ENCODE results near the gene CASP2. TPM values are rescaled to one million over a fixed set of nuclear protein-coding genes. Genes with fewer than 3 reads are reported as not detected.
"Not testable (repeated sequence)": the region's sequence is repeated elsewhere in the genome, so short reads cannot be mapped to it uniquely, and the experiment has no call there.

CASP2 gene
- total RNA-seq, 1 donor from 2014 or later: 55.3 TPM

- no peak for DNase-seq (ENCODE audit: low spot score)
- H3K4me1 Mint-ChIP-seq (ENCODE audit: unreplicated experiment): peaks cover 56% of the 10 kb centered on the region
- H3K27ac Mint-ChIP-seq (ENCODE audit: unreplicated experiment): no peak overlapping the region
- H3K9me3 Mint-ChIP-seq (ENCODE audit: unreplicated experiment): peaks cover 4% of the 10 kb centered on the region
- no peak for TF ChIP-seq CTCF (IDR thresholded peaks at IDR 0.05; ENCODE audit: unreplicated experiment)
- H3K27me3 Mint-ChIP-seq (ENCODE audit: unreplicated experiment): peaks cover 24% of the 10 kb centered on the region
- H3K36me3 Mint-ChIP-seq (ENCODE audit: low read depth, unreplicated experiment): peaks cover 12% of the 10 kb centered on the region
- H3K4me3 Mint-ChIP-seq (ENCODE audit: unreplicated experiment): peak overlapping the region; percentile 75
Measured at GRCh38 chr7:143285806-143286521, 2.2 kb upstream of the CASP2 start.

- H3K4me3 Mint-ChIP-seq (ENCODE audit: unreplicated experiment): peak overlapping the region; percentile 84
- H3K27me3 Mint-ChIP-seq (ENCODE audit: unreplicated experiment): peaks cover 22% of the 10 kb centered on the region
- no peak for DNase-seq (ENCODE audit: low spot score)
- no peak for TF ChIP-seq CTCF (IDR thresholded peaks at IDR 0.05; ENCODE audit: unreplicated experiment)
- H3K4me1 Mint-ChIP-seq (ENCODE audit: unreplicated experiment): peaks cover 61% of the 10 kb centered on the region
- no peak overlapping the region for H3K27ac Mint-ChIP-seq (ENCODE audit: unreplicated experiment)
- H3K36me3 Mint-ChIP-seq (ENCODE audit: low read depth, unreplicated experiment): peaks cover 15% of the 10 kb centered on the region
- H3K9me3 Mint-ChIP-seq (ENCODE audit: unreplicated experiment): peaks cover 4% of the 10 kb centered on the region
Measured at GRCh38 chr7:143286522-143286890, 1.6 kb upstream of the CASP2 start.

- Mint-ChIP-seq H3K36me3 (ENCODE audit: low read depth, unreplicated experiment) (peaks cover 21% of the 10 kb centered on the region), H3K27ac (ENCODE audit: unreplicated experiment) (peak overlapping the region; percentile 26), H3K9me3 (ENCODE audit: unreplicated experiment) (peaks cover 4% of the 10 kb centered on the region), H3K4me3 (ENCODE audit: unreplicated experiment) (peak overlapping the region; percentile 60), H3K4me1 (ENCODE audit: unreplicated experiment) (peaks cover 63% of the 10 kb centered on the region), H3K27me3 (ENCODE audit: unreplicated experiment) (peaks cover 18% of the 10 kb centered on the region)
- TF ChIP-seq CTCF (IDR thresholded peaks at IDR 0.05; ENCODE audit: unreplicated experiment): no peak
- no peak for DNase-seq (ENCODE audit: low spot score)
Measured at GRCh38 chr7:143287339-143287934, 714 bp upstream of the CASP2 start.

GRCh38 chr7:143288836-143289235 lies 685 bp downstream of the CASP2 start:
- H3K27me3 Mint-ChIP-seq (ENCODE audit: unreplicated experiment): peaks cover 18% of the 10 kb centered on the region
- peaks cover 4% of the 10 kb centered on the region for H3K9me3 Mint-ChIP-seq (ENCODE audit: unreplicated experiment)
- peak overlapping the region; percentile 99 for H3K4me3 Mint-ChIP-seq (ENCODE audit: unreplicated experiment)
- peaks cover 30% of the 10 kb centered on the region for H3K36me3 Mint-ChIP-seq (ENCODE audit: low read depth, unreplicated experiment)
- TF ChIP-seq CTCF (IDR thresholded peaks at IDR 0.05; ENCODE audit: unreplicated experiment): no peak
- peak overlapping the region; percentile 98 for H3K27ac Mint-ChIP-seq (ENCODE audit: unreplicated experiment)
- peaks cover 54% of the 10 kb centered on the region for H3K4me1 Mint-ChIP-seq (ENCODE audit: unreplicated experiment)
- no peak for DNase-seq (ENCODE audit: low spot score)

GRCh38 chr7:143289421-143289820 lies 1.3 kb downstream of the CASP2 start:
- Mint-ChIP-seq H3K27ac (ENCODE audit: unreplicated experiment) (peak overlapping the region; percentile 98), H3K27me3 (ENCODE audit: unreplicated experiment) (peaks cover 18% of the 10 kb centered on the region), H3K4me1 (ENCODE audit: unreplicated experiment) (peaks cover 48% of the 10 kb centered on the region), H3K36me3 (ENCODE audit: low read depth, unreplicated experiment) (peaks cover 35% of the 10 kb centered on the region), H3K4me3 (ENCODE audit: unreplicated experiment) (peak overlapping the region; percentile 99), H3K9me3 (ENCODE audit: unreplicated experiment) (peaks cover 4% of the 10 kb centered on the region)
- DNase-seq (ENCODE audit: low spot score): no peak
- TF ChIP-seq CTCF (IDR thresholded peaks at IDR 0.05; ENCODE audit: unreplicated experiment): no peak

GRCh38 chr7:143289888-143290287 lies 1.7 kb downstream of the CASP2 start:
- Mint-ChIP-seq H3K27ac (ENCODE audit: unreplicated experiment) (peak overlapping the region; percentile 98), H3K4me3 (ENCODE audit: unreplicated experiment) (peak overlapping the region; percentile 99), H3K36me3 (ENCODE audit: low read depth, unreplicated experiment) (peaks cover 40% of the 10 kb centered on the region), H3K27me3 (ENCODE audit: unreplicated experiment) (peaks cover 18% of the 10 kb centered on the region), H3K4me1 (ENCODE audit: unreplicated experiment) (peaks cover 43% of the 10 kb centered on the region)
- H3K9me3 Mint-ChIP-seq (ENCODE audit: unreplicated experiment); DNase-seq (ENCODE audit: low spot score): not testable (repeated sequence)

All from endothelial cell (in vitro differentiated cells).